C4-2B (cell line): ENCODE results near the gene COMTD1.

Experiments used
- H3K27ac ChIP-seq: fragments of 450-650 bp; 2 replicates; pipeline ENCODE4 v1.5.1; 2017
- CTCF ChIP-seq: fragments of 450-650 bp; conservative IDR thresholded peaks from 2 replicates; pipeline ENCODE4 v1.5.1; 2017; ENCODE audit warnings: mild to moderate bottlenecking
- ZFX ChIP-seq: fragments of 450-650 bp; IDR thresholded peaks from 2 replicates; pipeline ENCODE4 v1.6.1; 2017

Gene COMTD1

GRCh38 chr10:75235375-75236177 is at the start of gene COMTD1:
COMTD1 (minus strand) TSS chr10:75235957; CDS start chr10:75235928, 29 bp downstream.
- TF ChIP-seq CTCF (peak; percentile 100), ZFX (no peak)
- peak within 1 kb of the TSS; percentile 97 for H3K27ac ChIP-seq

GRCh38 chr10:75283671-75284470 is 48.1 kb upstream of the COMTD1 start:
- no peak overlapping the region for H3K27ac ChIP-seq
- TF ChIP-seq CTCF (no peak), ZFX (no peak)

GRCh38 chr10:75283078-75283670 is 47.4 kb upstream of the COMTD1 start:
- H3K27ac ChIP-seq = no peak overlapping the region
- TF ChIP-seq ZFX = no peak
- TF ChIP-seq CTCF = no peak

- no peak for TF ChIP-seq ZFX
- TF ChIP-seq CTCF = no peak
- H3K27ac ChIP-seq = no peak overlapping the region
Observed at GRCh38 chr10:75281974-75282373, 46.2 kb upstream of the COMTD1 start.

- no peak for TF ChIP-seq ZFX
- no peak for TF ChIP-seq CTCF
- no peak overlapping the region for H3K27ac ChIP-seq
Observed at GRCh38 chr10:75280236-75280635, 44.5 kb upstream of the COMTD1 start.

GRCh38 chr10:75276069-75276872 is 40.5 kb upstream of the COMTD1 start:
- no peak overlapping the region for H3K27ac ChIP-seq
- TF ChIP-seq ZFX (no peak), CTCF (no peak)
